HEK293T (cell line): ENCODE results near the gene PCDHB16.
"Not testable (repeated sequence)": the region's sequence is repeated elsewhere in the genome, so short reads cannot be mapped to it uniquely, and the experiment has no call there.

Source experiments
- CTCF ChIA-PET: fragments of 350-600 bp; formaldehyde crosslinking; extraction: SDS; loops from one replicate; lab custom pipeline; 2021; ENCODE audit warnings: antibody characterized with exemption, inconsistent platforms; lab: Yijun Ruan, JAX
- POLR2A ChIA-PET: fragments of 350-600 bp; formaldehyde crosslinking; extraction: SDS; loops from one replicate; lab custom pipeline; 2020; ENCODE audit warnings: antibody characterized with exemption, inconsistent platforms; lab: Yijun Ruan, JAX
- DNase-seq: peaks from one replicate; pipeline ENCODE4 v3.0.0; 2012; ENCODE audit warnings: mixed read lengths; ENCODE audit errors: extremely low spot score
- ARNT ChIP-seq: fragments of 450-650 bp; IDR thresholded peaks from 2 replicates; pipeline ENCODE4 v1.6.1; 2017; ENCODE audit warnings: mild to moderate bottlenecking
- BHLHE40 ChIP-seq: fragments of 450-650 bp; IDR thresholded peaks from 2 replicates; pipeline ENCODE4 v1.6.1; 2016; ENCODE audit warnings: mild to moderate bottlenecking, moderate library complexity, borderline replicate concordance
- CTBP1 ChIP-seq: fragments of 450-650 bp; IDR thresholded peaks from 2 replicates; pipeline ENCODE4 v1.6.1; 2016; ENCODE audit warnings: borderline replicate concordance
- ELF4 ChIP-seq: fragments of 450-650 bp; IDR thresholded peaks from 2 replicates; pipeline ENCODE4 v1.6.1; 2017; ENCODE audit warnings: antibody characterized with exemption
- FOXA1 ChIP-seq: fragments of 450-650 bp; IDR thresholded peaks from 2 replicates; pipeline ENCODE4 v1.6.1; 2016; ENCODE audit warnings: mild to moderate bottlenecking
- FOXK2 ChIP-seq: fragments of 450-650 bp; IDR thresholded peaks from 2 replicates; pipeline ENCODE4 v1.6.1; 2016; ENCODE audit warnings: mild to moderate bottlenecking
- FOXM1 ChIP-seq: fragments of 450-650 bp; IDR thresholded peaks from 2 replicates; pipeline ENCODE4 v1.6.1; 2017; ENCODE audit warnings: mild to moderate bottlenecking, borderline replicate concordance
- HDGF ChIP-seq: fragments of 450-650 bp; IDR thresholded peaks from 2 replicates; pipeline ENCODE4 v1.6.1; 2017; ENCODE audit warnings: antibody characterized with exemption, borderline replicate concordance
- L3MBTL2 ChIP-seq: fragments of 450-650 bp; conservative IDR thresholded peaks from 2 replicates; pipeline ENCODE4 v1.6.1; 2016; ENCODE audit warnings: mild to moderate bottlenecking
- LEF1 ChIP-seq: fragments of 450-650 bp; IDR thresholded peaks from 2 replicates; pipeline ENCODE4 v1.6.1; 2017; ENCODE audit warnings: mild to moderate bottlenecking, borderline replicate concordance
- NFRKB ChIP-seq: fragments of 450-650 bp; IDR thresholded peaks from 2 replicates; pipeline ENCODE4 v1.6.1; 2016; ENCODE audit warnings: mild to moderate bottlenecking, moderate library complexity
- SP1 ChIP-seq: fragments of 450-650 bp; IDR thresholded peaks from 2 replicates; pipeline ENCODE4 v1.6.1; 2017
- SUZ12 ChIP-seq: fragments of 450-650 bp; IDR thresholded peaks from 2 replicates; pipeline ENCODE4 v1.6.1; 2016; ENCODE audit warnings: mild to moderate bottlenecking
- TARDBP ChIP-seq: fragments of 450-650 bp; IDR thresholded peaks from 2 replicates; pipeline ENCODE4 v1.6.1; 2016
- ZNF384 ChIP-seq: fragments of 450-650 bp; IDR thresholded peaks from 2 replicates; pipeline ENCODE4 v1.6.1; 2016
- TF ChIP-seq, protein P1 (sequence below): fragments of 450-650 bp; IDR thresholded peaks from 2 replicates; pipeline ENCODE4 v1.6.1; 2016

PCDHB16 gene

DNA sequence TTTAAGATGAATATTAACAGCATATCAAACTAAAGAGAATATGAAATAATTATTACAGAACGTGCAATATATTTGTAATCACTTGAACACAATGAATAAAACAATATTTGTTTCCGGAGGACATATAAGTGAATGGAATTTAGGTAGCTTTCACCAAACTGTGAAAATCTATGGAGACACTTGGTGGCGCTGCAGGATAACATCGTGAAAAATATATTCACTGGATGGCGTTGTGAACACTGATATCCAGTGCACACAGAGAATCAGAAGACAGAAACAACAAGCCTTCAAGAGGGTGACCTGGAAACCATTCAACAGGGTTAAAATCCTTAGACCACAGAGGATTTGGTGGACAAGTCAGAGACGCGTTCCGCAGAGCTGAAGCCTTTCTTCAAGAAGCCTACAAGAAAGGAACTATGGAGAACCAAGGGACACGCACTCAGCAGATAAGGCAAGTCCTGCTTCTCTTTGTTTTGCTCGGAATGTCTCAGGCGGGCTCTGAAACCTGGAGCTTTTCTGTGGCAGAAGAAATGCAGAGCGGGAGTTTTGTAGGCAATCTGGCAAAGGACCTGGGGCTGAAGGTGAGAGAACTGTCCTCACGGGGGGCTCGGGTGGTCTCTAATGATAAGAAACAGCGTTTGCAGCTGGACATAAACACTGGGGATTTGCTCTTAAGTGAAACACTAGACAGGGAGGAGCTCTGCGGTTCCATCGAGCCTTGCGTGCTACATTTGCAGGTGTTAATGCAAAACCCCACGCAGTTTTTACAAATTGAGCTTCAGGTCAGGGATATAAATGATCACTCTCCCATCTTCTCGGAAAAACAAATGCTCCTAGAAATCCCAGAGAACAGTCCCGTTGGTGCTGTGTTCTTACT, 17.4 kb downstream of the PCDHB16 start, which contains the start of gene PCDHB11:
Gene PCDHB11, plus strand, starts transcription at position 269 of the 877 bp plus-strand sequence. Its CDS starts 148 bp downstream, at position 417.
- ChIA-PET CTCF (interaction anchor here (0.9 to 1.5 kb wide), 5 partner anchors 9 to 213 kb away, joined by 3 to 5 read pairs (median 3); partner anchors contain the start of genes PCDHB12, PCDHB14, PCDHB16 and PCDHGA10), POLR2A (interaction anchor here (0.7 to 1.0 kb wide), 2 partner anchors 121 to 364 kb away, joined by 3 read pairs; partner anchors contain the start of gene TAF7)
- TF ChIP-seq TARDBP, result no peak
- no peak for DNase-seq

DNA sequence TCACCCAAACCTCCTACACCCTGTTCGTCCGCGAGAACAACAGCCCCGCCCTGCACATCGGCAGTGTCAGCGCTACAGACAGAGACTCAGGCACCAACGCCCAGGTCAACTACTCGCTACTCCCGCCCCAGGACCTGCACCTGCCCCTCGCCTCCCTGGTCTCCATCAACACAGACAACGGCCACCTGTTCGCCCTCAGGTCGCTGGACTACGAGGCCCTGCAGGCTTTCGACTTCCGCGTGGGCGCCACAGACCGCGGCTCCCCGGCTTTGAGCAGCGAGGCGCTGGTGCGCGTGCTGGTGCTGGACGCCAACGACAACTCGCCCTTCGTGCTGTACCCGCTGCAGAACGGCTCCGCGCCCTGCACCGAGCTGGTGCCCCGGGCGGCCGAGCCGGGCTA, 18.9 kb downstream of the PCDHB16 start:
- CTCF ChIA-PET, POLR2A ChIA-PET, DNase-seq: not testable (repeated sequence)

DNA sequence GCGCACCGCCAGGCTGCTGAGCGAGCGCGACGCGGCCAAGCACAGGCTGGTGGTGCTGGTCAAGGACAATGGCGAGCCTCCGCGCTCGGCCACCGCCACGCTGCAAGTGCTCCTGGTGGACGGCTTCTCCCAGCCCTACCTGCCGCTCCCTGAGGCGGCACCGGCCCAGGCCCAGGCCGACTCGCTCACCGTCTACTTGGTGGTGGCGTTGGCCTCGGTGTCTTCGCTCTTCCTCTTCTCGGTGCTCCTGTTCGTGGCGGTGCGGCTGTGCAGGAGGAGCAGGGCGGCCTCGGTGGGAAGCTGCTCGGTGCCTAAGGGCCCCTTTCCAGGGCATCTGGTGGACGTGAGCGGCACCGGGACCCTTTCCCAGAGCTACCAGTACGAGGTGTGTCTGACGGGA, 19.5 kb downstream of the PCDHB16 start:
- POLR2A ChIA-PET, CTCF ChIA-PET, DNase-seq: not testable (repeated sequence)

DNA sequence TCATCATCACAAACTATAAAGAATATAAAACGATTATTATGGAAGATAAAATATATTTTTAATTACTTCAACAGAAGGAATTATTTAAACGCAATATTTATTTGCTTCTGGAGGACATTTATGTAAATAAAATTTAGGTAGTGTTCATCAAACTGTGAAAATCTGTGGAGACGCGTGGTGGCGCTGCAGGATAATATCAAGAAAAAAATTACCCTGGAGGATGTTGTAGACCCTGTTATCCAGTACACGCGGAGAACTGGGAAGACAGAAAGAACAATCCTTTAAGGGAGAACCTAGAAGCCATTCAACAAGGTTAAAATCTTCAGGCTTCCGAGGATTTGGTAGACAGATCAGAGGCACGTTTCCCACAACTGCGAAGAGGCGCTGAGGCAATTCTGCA, 26.3 kb downstream of the PCDHB16 start, which contains the start of gene PCDHB12:
Gene PCDHB12, plus strand, starts transcription at position 242 of the 400 bp plus-strand sequence. CDS start 189 bp downstream, outside the sequence.
- TF ChIP-seq FOXA1, result no peak
- no peak for TF ChIP-seq NFRKB
- no peak for TF ChIP-seq CTBP1
- no peak for TF ChIP-seq ZNF384
- TF ChIP-seq SUZ12, result no peak
- TF ChIP-seq, protein P1, sequence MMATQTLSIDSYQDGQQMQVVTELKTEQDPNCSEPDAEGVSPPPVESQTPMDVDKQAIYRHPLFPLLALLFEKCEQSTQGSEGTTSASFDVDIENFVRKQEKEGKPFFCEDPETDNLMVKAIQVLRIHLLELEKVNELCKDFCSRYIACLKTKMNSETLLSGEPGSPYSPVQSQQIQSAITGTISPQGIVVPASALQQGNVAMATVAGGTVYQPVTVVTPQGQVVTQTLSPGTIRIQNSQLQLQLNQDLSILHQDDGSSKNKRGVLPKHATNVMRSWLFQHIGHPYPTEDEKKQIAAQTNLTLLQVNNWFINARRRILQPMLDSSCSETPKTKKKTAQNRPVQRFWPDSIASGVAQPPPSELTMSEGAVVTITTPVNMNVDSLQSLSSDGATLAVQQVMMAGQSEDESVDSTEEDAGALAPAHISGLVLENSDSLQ, result no peak
- TF ChIP-seq BHLHE40, result no peak
- no peak for TF ChIP-seq TARDBP
- TF ChIP-seq HDGF, result no peak
- TF ChIP-seq FOXK2, result no peak
- TF ChIP-seq FOXM1, result no peak
- TF ChIP-seq L3MBTL2, result no peak
- no peak for TF ChIP-seq ARNT
- TF ChIP-seq SP1, result no peak
- TF ChIP-seq ELF4, result no peak
- no peak for TF ChIP-seq LEF1
- ChIA-PET CTCF (interaction anchor here (0.7 to 1.2 kb wide), 3 partner anchors 9 to 355 kb away, joined by 3 to 5 read pairs (median 4); partner anchors contain the start of gene PCDHB11), POLR2A (no interaction called here)
- DNase-seq, result peak; percentile 12

DNA sequence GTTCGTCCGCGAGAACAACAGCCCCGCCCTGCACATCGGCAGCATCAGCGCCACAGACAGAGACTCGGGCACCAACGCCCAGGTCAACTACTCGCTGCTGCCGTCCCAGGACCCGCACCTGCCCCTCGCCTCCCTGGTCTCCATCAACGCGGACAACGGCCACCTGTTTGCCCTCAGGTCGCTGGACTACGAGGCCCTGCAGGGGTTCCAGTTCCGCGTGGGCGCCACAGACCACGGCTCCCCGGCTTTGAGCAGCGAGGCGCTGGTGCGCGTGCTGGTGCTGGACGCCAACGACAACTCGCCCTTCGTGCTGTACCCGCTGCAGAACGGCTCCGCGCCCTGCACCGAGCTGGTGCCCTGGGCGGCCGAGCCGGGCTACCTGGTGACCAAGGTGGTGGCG, 28.1 kb downstream of the PCDHB16 start:
- POLR2A ChIA-PET, DNase-seq: not testable (repeated sequence)

DNA sequence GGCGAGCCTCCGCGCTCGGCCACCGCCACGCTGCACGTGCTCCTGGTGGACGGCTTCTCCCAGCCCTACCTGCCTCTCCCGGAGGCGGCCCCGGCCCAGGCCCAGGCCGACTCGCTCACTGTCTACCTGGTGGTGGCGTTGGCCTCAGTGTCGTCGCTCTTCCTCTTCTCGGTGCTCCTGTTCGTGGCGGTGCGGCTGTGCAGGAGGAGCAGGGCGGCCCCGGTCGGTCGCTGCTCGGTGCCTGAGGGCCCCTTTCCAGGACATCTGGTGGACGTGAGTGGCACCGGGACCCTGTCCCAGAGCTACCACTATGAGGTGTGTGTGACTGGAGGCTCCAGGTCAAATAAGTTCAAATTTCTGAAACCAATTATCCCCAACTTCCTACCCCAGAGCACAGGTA, 28.7 kb downstream of the PCDHB16 start:
- POLR2A ChIA-PET, DNase-seq, CTCF ChIA-PET: not testable (repeated sequence)

More for the DNA sequence above, 28.1 kb downstream of the PCDHB16 start:
- CTCF ChIA-PET, result not testable (repeated sequence)

DNA sequence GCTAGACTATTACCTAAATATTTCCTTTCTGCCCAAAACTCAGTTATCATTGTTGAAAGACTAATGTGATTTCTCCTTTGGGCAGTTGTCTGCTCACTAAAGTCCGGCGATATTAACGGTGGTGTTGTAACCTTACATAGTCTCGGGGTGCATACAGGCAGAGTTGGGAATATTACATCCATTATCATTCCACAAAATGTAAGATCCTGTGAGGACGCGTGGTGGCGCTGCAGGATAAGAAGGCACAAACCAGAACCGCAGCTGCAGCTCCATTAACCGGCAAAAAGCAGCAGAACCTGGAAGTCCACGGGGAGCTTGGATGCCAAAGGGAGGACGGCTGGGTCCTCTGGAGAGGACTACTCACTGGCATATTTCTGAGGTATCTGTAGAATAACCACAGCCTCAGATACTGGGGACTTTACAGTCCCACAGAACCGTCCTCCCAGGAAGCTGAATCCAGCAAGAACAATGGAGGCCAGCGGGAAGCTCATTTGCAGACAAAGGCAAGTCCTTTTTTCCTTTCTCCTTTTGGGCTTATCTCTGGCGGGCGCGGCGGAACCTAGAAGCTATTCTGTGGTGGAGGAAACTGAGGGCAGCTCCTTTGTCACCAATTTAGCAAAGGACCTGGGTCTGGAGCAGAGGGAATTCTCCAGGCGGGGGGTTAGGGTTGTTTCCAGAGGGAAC, 31.6 kb downstream of the PCDHB16 start, which contains the start of gene PCDHB13:
Gene PCDHB13, plus strand, starts transcription at position 264 of the 684 bp plus-strand sequence. Its CDS starts 205 bp downstream, at position 469.
- POLR2A ChIA-PET, DNase-seq: not testable (repeated sequence)
- CTCF ChIA-PET, result interaction anchor here (0.9 kb wide), 1 partner anchor 22 kb away, joined by 3 read pairs; the partner anchor contains the start of gene PCDHB10

DNA sequence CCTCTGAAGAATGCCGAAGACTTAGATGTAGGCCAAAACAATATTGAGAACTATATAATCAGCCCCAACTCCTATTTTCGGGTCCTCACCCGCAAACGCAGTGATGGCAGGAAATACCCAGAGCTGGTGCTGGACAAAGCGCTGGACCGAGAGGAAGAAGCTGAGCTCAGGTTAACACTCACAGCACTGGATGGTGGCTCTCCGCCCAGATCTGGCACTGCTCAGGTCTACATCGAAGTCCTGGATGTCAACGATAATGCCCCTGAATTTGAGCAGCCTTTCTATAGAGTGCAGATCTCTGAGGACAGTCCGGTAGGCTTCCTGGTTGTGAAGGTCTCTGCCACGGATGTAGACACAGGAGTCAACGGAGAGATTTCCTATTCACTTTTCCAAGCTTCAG, 32.4 kb downstream of the PCDHB16 start:
- DNase-seq, CTCF ChIA-PET, POLR2A ChIA-PET: not testable (repeated sequence)

DNA sequence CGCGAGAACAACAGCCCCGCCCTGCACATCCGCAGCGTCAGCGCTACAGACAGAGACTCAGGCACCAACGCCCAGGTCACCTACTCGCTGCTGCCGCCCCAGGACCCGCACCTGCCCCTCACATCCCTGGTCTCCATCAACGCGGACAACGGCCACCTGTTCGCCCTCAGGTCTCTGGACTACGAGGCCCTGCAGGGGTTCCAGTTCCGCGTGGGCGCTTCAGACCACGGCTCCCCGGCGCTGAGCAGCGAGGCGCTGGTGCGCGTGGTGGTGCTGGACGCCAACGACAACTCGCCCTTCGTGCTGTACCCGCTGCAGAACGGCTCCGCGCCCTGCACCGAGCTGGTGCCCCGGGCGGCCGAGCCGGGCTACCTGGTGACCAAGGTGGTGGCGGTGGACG, 33.3 kb downstream of the PCDHB16 start:
- DNase-seq, POLR2A ChIA-PET, CTCF ChIA-PET: not testable (repeated sequence)

DNA sequence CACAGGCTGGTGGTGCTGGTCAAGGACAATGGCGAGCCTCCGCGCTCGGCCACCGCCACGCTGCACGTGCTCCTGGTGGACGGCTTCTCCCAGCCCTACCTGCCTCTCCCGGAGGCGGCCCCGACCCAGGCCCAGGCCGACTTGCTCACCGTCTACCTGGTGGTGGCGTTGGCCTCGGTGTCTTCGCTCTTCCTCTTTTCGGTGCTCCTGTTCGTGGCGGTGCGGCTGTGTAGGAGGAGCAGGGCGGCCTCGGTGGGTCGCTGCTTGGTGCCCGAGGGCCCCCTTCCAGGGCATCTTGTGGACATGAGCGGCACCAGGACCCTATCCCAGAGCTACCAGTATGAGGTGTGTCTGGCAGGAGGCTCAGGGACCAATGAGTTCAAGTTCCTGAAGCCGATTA, 33.8 kb downstream of the PCDHB16 start:
- CTCF ChIA-PET, result interaction anchor here (0.7 kb wide), 1 partner anchor 87 kb away, joined by 3 read pairs; no protein-coding TSS in a partner anchor
- POLR2A ChIA-PET, result not testable (repeated sequence)

More for the DNA sequence above, 33.8 kb downstream of the PCDHB16 start:
- DNase-seq, result not testable (repeated sequence)
